Transverse colon (tissue), 4 donors: ENCODE data around the gene HSPB8. TPM values are rescaled to one million over a fixed set of nuclear protein-coding genes. Genes with fewer than 3 reads are reported as not detected.
A peak's percentile ranks its signal among the peaks of the same experiment; 100 is the strongest.

Experiments
- DNase-seq: peaks from one replicate; pipeline ENCODE4 v3.0.0-alpha.2; 2019
- H3K27ac ChIP-seq, 4 donors: fragments of 200-600 bp; sonication (generic); 2 replicates each; pipeline ENCODE4 v1.5.1; 2016 to 2018; ENCODE audit warnings: inconsistent platforms in 4 of 4
- H3K27me3 ChIP-seq: fragments of 200-600 bp; sonication (generic); 2 replicates; pipeline ENCODE4 v1.5.1; 2017; ENCODE audit warnings: inconsistent platforms
- H3K36me3 ChIP-seq, 4 donors: fragments of 200-600 bp; sonication (generic); 2 replicates each; pipeline ENCODE4 v1.5.1; 2017 to 2019; ENCODE audit warnings: inconsistent platforms in 4 of 4
- H3K4me1 ChIP-seq, 4 donors: fragments of 200-600 bp; sonication (generic); 2 replicates each; pipeline ENCODE4 v1.5.1; 2017 to 2020; ENCODE audit warnings: inconsistent platforms in 4 of 4
- H3K4me3 ChIP-seq, 4 donors: fragments of 200-600 bp; sonication (generic); 1 replicate in 1 of 4; 2 replicates in 3 of 4; pipeline versions ENCODE4 v1.5.1 to v1.6.1; 2017 to 2019; ENCODE audit warnings: inconsistent platforms in 4 of 4
- H3K9me3 ChIP-seq, 2 donors: fragments of 200-600 bp; sonication (generic); 2 replicates each; pipeline ENCODE4 v1.5.1; 2017 to 2019; ENCODE audit warnings: inconsistent platforms in 2 of 2
- CTCF ChIP-seq, 5 experiments: fragments of 200-600 bp in 3 of 5; fragments of 450-650 bp in 2 of 5; sonication (generic) in 3 of 5; IDR thresholded peaks; 1 replicate in 2 of 5; 2 replicates in 3 of 5; pipeline ENCODE4 v1.5.1; 2016 to 2017; ENCODE audit warnings: antibody characterized with exemption in 5 of 5, inconsistent platforms in 3 of 5, mild to moderate bottlenecking in 2 of 5, moderate library complexity in 1 of 5
- EP300 ChIP-seq: sonication (generic); formaldehyde crosslinking; IDR thresholded peaks from one replicate; pipeline ENCODE4 v1.6.1; 2017; ENCODE audit warnings: antibody characterized with exemption, low read depth
- POLR2A ChIP-seq: fragments of 450-650 bp; IDR thresholded peaks from one replicate; pipeline ENCODE4 v1.6.1; 2016; ENCODE audit warnings: antibody characterized with exemption, mild to moderate bottlenecking, moderate library complexity
- POLR2AphosphoS5 ChIP-seq, 3 donors: sonication (generic); formaldehyde crosslinking; IDR thresholded peaks; one replicate each; pipeline ENCODE4 v1.6.1; 2016; ENCODE audit warnings: antibody characterized with exemption in 3 of 3
- WGBS, 2 donors: methylation state at CpG; one replicate each; pipeline ENCODE4 v1.1.5; 2018; ENCODE audit warnings: low coverage in 1 of 2; 5-methylcytosine and 5-hydroxymethylcytosine counted together
- in situ Hi-C, 4 donors: fragments of 200-750 bp; cut with MboI; loops; one replicate each; pipeline versions ENCODE4 v1.15.0 to v1.15.1; 2017; ENCODE audit warnings: low sequenced_read_pairs in 3 of 4, low pct_ligation_motif_present in 1 of 4, low pct_unique_long_range_greater_than_20kb in 1 of 4
- intact Hi-C: fragments of 100-400 bp; cut with DNase I; formaldehyde crosslinking; loops from one replicate; pipeline ENCODE4 v1.15.1; 2023; ENCODE audit warnings: low total_unique reads
- total RNA-seq, 4 donors: library from RNA; depleted of rRNA; stranded (reverse); fragments of >200 nt; gene quantifications; one replicate each; pipeline ENCODE4 v1.1.0, GENCODE V29; 2016

Gene HSPB8
- total RNA-seq, 4 donors from 2014 or later: 42.7 to 59.8 (median 51.9) TPM

- Histone ChIP-seq H3K36me3 (no peaks in the 10 kb centered on the region), H3K4me1 (peaks cover 0 to 4% (median 0%) of the 10 kb centered on the region in 4 donors), H3K27ac (no peak overlapping the region), H3K4me3 (no peak overlapping the region), H3K9me3 (no peaks in the 10 kb centered on the region), H3K27me3 (no peaks in the 10 kb centered on the region)
- 67 to 72% methylated on average over 2 to 5 of the region's 5 CpGs for WGBS, 2 donors
- no peak for TF ChIP-seq POLR2A
- no peak for TF ChIP-seq EP300
- no peak for TF ChIP-seq CTCF (IDR thresholded peaks at IDR 0.05)
- TF ChIP-seq POLR2AphosphoS5 (IDR thresholded peaks at IDR 0.05): no peak
- intact Hi-C loops (no loop called here), in situ Hi-C loops (no loop called here)
- DNase-seq: no peak
These were observed 7.4 kb upstream of the HSPB8 start for GRCh38 chr12:119171291-119171690.

GRCh38 chr12:119171691-119172425, 6.9 kb upstream of the HSPB8 start:
- TF ChIP-seq POLR2A (no peak), EP300 (no peak), CTCF (IDR thresholded peaks at IDR 0.05) (no peak), POLR2AphosphoS5 (IDR thresholded peaks at IDR 0.05) (no peak)
- no peaks in the 10 kb centered on the region for H3K36me3 ChIP-seq
- intact Hi-C loops: no loop called here
- no peaks in the 10 kb centered on the region for H3K27me3 ChIP-seq
- H3K4me1 ChIP-seq: peaks cover 0 to 4% (median 0%) of the 10 kb centered on the region in 4 donors
- H3K9me3 ChIP-seq: no peaks in the 10 kb centered on the region
- no peak overlapping the region for H3K4me3 ChIP-seq
- 72 to 85% methylated on average over 7 to 15 of the region's 15 CpGs for WGBS, 2 donors
- DNase-seq: no peak
- in situ Hi-C loops: no loop called here
- H3K27ac ChIP-seq: no peak overlapping the region

GRCh38 chr12:119175081-119175480, 3.6 kb upstream of the HSPB8 start:
- no peaks in the 10 kb centered on the region for H3K36me3 ChIP-seq
- WGBS, 2 donors: 70% methylated on average over 5 of the region's 5 CpGs; no CpG with 5 or more reads in 1 of the 2 donors
- H3K9me3 ChIP-seq: no peaks in the 10 kb centered on the region
- peaks cover 9% of the 10 kb centered on the region for H3K27me3 ChIP-seq
- H3K4me3 ChIP-seq: no peak overlapping the region
- in situ Hi-C loops (no loop called here), intact Hi-C loops (no loop called here)
- peak overlapping the region in 1 of 4 donors; percentile 72 for H3K27ac ChIP-seq
- no peak for DNase-seq
- TF ChIP-seq POLR2A: no peak
- peaks cover 0 to 6% (median 2%) of the 10 kb centered on the region in 4 donors for H3K4me1 ChIP-seq

- in situ Hi-C loops: no loop called here
- peak overlapping the region in 3 of 4 donors; percentile 12 to 33 (median 14) for H3K4me3 ChIP-seq
These were observed 2.3 kb upstream of the HSPB8 start for GRCh38 chr12:119176267-119177055.

More at GRCh38 chr12:119176267-119177055, 2.3 kb upstream of the HSPB8 start:
- TF ChIP-seq POLR2A (peak; percentile 32), CTCF (IDR thresholded peaks at IDR 0.05) (no peak), EP300 (no peak), POLR2AphosphoS5 (IDR thresholded peaks at IDR 0.05) (peak; percentile 39 to 71 (median 71))
- H3K4me1 ChIP-seq: peaks cover 0 to 6% (median 2%) of the 10 kb centered on the region in 4 donors
- H3K36me3 ChIP-seq: no peaks in the 10 kb centered on the region
- intact Hi-C loops: no loop called here
- WGBS, 2 donors: 36 to 80% methylated on average over 2 to 21 of the region's 21 CpGs
- peaks cover 9% of the 10 kb centered on the region for H3K27me3 ChIP-seq
- H3K9me3 ChIP-seq: no peaks in the 10 kb centered on the region
- peak; percentile 81 for DNase-seq
- peak overlapping the region; percentile 88 to 95 (median 90) for H3K27ac ChIP-seq
